OCI-LY1 (cell line): ENCODE data around the gene GCK.

Experiments used
- EZH2 ChIP-seq: fragments of 200-600 bp; sonication (generic), shearing (Covaris generic); IDR thresholded peaks from 2 replicates; pipeline ENCODE4 v1.8.0; 2017; ENCODE audit warnings: borderline replicate concordance, mixed run types, mild to moderate bottlenecking, antibody characterized with exemption, low read length, moderate library complexity, mixed read lengths
- TF ChIP-seq, protein P1 (sequence below): fragments of 200-600 bp; sonication (generic), shearing (Covaris generic); IDR thresholded peaks from 2 replicates; pipeline ENCODE4 v1.5.1; 2017; ENCODE audit warnings: mild to moderate bottlenecking, antibody characterized with exemption, low read length, moderate library complexity, mixed read lengths

DNA sequence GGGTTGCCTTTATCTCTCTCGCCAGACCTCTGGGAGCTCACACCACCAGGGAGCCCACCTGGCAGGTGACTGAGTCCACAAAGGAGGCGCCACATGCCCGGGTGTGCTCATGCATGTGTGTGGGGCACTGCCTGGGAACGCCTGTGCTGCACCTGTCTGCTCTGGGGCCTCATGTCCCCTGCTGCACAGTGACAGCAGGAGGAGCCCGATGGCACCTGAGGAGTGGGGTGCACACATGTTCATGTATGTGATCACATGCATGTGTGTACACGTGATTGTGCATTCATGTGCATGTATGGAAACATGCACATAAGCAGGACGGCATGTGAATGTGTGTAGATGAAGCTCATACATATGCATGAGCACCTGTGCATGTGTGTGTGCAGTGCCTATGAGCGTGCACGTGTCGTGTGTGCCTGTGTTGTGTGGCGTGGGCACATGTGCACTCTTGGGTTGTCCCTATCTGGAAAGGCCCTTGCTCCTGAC lies 33.6 kb upstream of the GCK start:
- TF ChIP-seq, protein P1, sequence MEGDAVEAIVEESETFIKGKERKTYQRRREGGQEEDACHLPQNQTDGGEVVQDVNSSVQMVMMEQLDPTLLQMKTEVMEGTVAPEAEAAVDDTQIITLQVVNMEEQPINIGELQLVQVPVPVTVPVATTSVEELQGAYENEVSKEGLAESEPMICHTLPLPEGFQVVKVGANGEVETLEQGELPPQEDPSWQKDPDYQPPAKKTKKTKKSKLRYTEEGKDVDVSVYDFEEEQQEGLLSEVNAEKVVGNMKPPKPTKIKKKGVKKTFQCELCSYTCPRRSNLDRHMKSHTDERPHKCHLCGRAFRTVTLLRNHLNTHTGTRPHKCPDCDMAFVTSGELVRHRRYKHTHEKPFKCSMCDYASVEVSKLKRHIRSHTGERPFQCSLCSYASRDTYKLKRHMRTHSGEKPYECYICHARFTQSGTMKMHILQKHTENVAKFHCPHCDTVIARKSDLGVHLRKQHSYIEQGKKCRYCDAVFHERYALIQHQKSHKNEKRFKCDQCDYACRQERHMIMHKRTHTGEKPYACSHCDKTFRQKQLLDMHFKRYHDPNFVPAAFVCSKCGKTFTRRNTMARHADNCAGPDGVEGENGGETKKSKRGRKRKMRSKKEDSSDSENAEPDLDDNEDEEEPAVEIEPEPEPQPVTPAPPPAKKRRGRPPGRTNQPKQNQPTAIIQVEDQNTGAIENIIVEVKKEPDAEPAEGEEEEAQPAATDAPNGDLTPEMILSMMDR, result no peak
- TF ChIP-seq EZH2, result no peak
